Measurements from ENCODE around the gene MYRFL.
"Not testable (repeated sequence)": the region's sequence is repeated elsewhere in the genome, so short reads cannot be mapped to it uniquely, and the experiment has no call there.

Gene MYRFL

DNA sequence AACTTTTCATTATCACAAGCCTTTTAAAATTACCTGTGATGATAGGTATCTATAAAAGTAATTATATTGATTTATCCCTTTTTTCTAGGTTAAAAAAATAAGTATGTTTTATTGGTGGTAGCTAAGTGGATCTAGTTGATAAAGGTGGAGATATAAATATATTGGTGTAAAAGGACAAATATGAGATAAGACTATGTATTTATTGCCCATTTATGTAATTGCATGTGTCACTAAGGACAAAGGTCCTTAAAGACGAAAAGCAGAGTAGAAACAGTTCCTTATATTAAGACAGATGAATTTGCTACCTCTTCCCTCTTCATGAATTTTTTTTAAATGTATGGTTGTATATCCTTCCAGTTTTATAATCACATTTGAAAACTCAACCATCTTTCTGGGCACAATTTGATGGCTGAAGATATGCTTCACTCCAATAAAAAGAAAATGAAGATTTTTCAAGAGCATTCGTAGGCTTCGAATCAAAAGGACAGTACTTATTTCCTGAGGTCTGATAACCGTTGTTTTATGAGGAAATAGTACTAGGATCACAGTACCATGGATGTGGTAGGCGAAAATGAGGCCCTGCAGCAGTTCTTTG lies at the start of gene MYRFL:
TSS of gene MYRFL (plus strand) at position 262 of the 595 bp plus-strand sequence. CDS start at position 553, 291 bp downstream.
- FAIRE-seq = no peak
- no peak for DNase-seq (ENCODE audit: low spot score)

- DNase-seq (ENCODE audit: low spot score) (peak; percentile 11), FAIRE-seq (no peak)
These were observed 45.1 kb upstream of the MYRFL start for GRCh38 chr12:69779928-69780327.

GRCh38 chr12:69783365-69783764 lies 41.7 kb upstream of the MYRFL start:
- FAIRE-seq (no peak), DNase-seq (ENCODE audit: low spot score) (no peak)

GRCh38 chr12:69789351-69789750 lies 35.7 kb upstream of the MYRFL start:
- DNase-seq (ENCODE audit: low spot score) (no peak), FAIRE-seq (no peak)

GRCh38 chr12:69792533-69792932 lies 32.5 kb upstream of the MYRFL start:
- FAIRE-seq (no peak), DNase-seq (ENCODE audit: low spot score) (no peak)

DNA sequence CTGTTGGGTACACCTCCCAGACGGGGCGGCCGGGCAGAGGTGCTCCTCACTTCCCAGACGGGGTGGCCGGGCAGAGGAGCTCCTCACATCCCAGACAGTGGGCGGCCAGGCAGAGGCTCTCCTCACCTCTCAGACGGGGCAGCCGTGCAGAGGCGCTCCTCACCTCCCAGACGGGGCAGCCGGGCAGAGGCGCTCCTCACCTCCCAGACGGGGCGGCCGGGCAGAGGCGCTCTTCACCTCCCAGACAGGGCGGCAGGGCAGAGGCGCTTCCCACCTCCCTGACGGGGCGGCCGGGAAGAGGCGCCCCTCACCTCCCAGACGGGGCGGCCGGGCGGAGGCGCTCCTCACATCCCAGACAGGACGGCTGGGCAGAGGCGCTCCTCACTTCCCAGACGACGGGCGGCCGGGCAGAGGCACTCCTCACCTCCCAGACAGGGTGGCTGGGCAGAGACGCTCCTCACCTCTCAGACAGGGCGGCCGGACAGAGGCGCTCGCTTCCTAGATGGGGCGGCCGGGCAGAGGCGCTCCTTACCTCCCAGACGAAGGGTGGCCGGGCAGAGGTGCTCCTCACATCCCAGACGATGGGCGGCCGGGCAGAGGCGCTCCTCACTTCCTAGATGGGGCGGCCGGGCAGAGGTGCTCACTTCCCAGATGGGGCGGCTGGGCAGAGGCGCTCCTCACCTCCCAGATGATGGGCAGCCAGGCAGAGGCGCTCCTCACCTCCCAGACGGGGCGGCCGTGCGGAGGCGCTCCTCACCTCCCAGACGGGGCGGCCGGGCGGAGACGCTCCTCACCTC lies 17.7 kb upstream of the MYRFL start:
- not testable (repeated sequence) for DNase-seq (ENCODE audit: low spot score); FAIRE-seq

- FAIRE-seq (no peak), DNase-seq (ENCODE audit: low spot score) (no peak)
These were observed 14.0 kb upstream of the MYRFL start for GRCh38 chr12:69810870-69811498.

DNA sequence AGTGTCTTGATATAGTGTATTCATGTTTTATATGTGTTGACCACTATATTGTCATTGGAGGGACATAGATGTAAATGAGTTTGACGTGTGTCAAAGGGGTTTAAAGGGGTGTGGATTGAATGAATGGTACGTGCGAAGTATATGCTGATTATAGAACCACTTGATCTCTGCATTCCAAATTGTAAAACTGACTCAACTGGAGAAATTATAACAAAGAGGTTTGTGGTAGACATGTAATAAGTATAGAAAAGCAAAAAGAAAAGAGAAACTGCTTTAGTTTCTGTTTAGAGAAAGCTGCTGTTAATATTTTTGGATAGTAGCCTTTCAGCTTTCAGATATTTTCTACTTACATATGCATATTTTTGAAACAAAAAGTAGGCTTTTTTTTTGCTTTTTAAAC lies 8.9 kb upstream of the MYRFL start:
- FAIRE-seq (no peak), DNase-seq (ENCODE audit: low spot score) (no peak)

GRCh38 chr12:69821032-69821455 lies 4.0 kb upstream of the MYRFL start:
- FAIRE-seq (no peak), DNase-seq (ENCODE audit: low spot score) (no peak)

GRCh38 chr12:69821456-69822159 lies 3.4 kb upstream of the MYRFL start:
- FAIRE-seq = peak; percentile 79

GRCh38 chr12:69822201-69822860 lies 2.7 kb upstream of the MYRFL start:
- FAIRE-seq (no peak), DNase-seq (ENCODE audit: low spot score) (no peak)

More at GRCh38 chr12:69821456-69822159, 3.4 kb upstream of the MYRFL start:
- peak; percentile 66 for DNase-seq (ENCODE audit: low spot score)

DNA sequence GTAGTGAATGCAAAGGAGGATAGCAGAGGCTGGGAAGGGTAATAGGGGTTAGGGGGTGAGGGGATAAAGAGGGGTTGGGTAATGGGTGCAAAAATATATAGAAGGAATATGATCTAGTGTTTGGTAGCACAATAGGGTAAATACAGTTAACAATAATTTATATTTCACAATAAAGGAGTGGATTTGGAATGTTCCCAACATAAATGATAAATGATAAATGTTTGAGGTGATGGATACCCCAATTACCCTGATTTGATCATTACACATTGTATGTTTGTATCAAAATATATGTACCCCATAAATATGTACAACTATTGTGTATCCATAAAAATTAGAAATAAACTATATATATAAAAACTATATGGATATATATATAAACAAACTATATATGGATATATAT lies 999 bp upstream of the MYRFL start:
- FAIRE-seq (no peak), DNase-seq (ENCODE audit: low spot score) (no peak)

GRCh38 chr12:69828897-69829296 lies 3.9 kb downstream of the MYRFL start:
- FAIRE-seq (no peak), DNase-seq (ENCODE audit: low spot score) (no peak)

GRCh38 chr12:69833696-69834095 lies 8.7 kb downstream of the MYRFL start:
- FAIRE-seq = no peak
- DNase-seq (ENCODE audit: low spot score) = no peak

DNA sequence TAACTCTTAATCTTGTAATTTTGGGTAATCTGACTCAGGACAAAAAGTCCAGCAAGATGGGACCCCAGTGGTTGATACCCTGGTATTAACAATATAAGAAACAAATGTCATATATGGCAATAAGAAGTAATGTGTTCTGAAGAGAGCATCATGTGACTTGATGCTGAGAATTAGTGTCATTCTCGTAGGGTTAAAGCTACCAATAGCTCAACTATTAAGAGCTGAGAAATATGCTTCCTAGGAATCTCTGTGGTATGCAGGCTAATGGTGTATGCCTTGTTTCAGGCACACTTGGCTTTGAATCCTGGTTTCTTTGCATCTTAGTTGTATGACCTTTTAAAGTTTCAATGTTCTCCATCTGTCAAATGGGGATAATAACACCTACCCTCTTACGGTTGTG lies 9.1 kb downstream of the MYRFL start:
- DNase-seq (ENCODE audit: low spot score) = peak; percentile 16
- peak; percentile 80 for FAIRE-seq

DNA sequence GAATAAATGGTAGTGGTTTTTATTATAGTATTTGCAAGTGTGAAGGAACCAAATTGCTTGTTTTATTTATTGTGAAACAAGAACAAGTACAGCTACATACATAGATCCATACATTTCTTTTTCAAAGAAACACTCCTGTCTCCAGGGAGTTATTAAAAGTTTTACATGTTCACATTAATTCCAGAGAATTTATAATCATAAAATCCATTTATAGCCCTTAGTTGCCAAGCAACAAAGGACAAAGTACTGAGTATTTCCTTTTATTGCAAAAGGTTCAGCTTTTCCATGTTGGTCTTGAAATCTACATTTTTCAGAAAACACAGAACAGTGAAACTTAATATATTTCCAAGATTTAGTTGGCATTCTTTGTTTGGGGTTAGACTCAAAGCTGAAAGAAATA lies 9.5 kb downstream of the MYRFL start:
- DNase-seq (ENCODE audit: low spot score) = no peak
- no peak for FAIRE-seq

DNA sequence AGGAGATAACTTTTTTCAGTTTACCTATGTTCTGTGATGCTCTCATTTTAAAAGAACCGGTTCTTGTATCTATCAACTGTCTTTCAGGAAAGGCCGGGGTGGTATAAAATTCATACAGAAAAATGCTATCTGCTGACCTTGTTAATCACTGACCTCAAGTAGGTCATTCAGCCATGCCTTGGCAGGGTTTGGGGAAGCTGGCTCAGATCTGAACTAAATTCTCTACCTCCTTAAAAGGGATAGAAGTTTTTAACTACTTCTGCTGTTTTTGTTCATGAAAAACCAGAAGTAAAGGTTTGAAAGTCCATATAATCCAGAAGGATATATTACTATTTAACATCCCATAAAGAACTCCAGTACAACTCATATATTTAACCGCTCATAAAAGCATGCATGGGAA lies 10.1 kb downstream of the MYRFL start:
- no peak for DNase-seq (ENCODE audit: low spot score)
- FAIRE-seq = peak; percentile 39

- FAIRE-seq (no peak), DNase-seq (ENCODE audit: low spot score) (no peak)
These were observed 11.0 kb downstream of the MYRFL start for GRCh38 chr12:69836015-69836414.

GRCh38 chr12:69837191-69837590 lies 12.2 kb downstream of the MYRFL start:
- no peak for DNase-seq (ENCODE audit: low spot score)
- FAIRE-seq = no peak

DNA sequence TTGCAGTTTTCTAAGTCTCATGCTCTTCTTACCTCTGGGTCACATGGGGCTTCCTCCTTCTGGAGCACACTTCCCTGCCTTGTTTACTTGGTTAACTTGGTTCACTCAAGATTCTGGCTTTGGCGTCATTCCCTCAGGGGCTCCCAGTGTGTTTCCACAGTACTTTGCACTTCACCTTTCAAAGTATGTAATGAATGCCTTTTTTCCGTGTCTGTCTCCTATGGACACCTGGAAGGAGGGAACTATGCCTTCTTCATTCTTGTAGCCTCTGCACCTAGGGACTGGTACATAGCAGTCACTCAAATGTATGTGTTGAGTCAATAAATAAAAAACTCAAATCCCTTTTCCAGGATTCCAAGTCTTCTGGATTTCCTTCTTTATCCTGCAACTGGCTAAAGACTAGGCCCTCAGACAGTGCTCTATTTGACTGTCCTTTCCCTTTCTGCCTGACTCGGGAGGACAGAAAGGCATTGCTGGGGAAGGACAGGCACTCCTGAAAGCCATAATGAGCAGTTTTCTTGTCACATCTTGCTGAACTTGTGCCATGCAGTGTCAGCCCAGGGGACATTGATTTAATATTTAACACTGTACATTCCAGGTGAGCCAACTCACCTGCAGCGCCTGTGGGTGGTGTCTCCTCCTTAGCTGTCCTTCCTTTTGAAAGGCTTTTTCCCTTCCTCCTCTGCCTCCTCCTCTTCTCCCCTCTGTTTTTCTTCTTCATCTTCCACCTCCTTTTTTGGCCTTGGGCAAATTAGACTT lies 12.8 kb downstream of the MYRFL start:
- FAIRE-seq (no peak), DNase-seq (ENCODE audit: low spot score) (no peak)

DNA sequence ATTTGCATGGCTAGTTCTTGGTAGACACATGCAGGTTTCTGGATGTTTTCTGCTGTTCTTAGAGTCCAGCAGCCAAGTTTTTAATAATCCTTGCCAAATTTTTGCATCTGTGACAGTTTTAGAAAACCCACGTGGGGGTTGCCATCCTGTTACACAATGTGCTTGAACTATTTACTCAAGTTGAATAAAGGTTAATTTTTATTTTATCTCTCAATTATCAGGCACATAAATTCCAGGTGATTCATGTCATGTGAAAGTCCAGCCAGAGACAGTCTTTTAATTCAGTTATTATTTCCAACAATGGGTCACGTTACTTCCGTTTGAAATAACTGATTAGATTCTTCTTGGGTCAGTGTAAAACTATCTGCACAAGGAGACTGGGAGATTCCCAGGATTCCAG lies 15.7 kb downstream of the MYRFL start:
- DNase-seq (ENCODE audit: low spot score) = peak; percentile 44
- FAIRE-seq = peak; percentile 63
